Measurements from ENCODE around the gene CARD19. TPM values are rescaled to one million over a fixed set of nuclear protein-coding genes. Genes with fewer than 3 reads are reported as not detected.

Gene CARD19, protein sequence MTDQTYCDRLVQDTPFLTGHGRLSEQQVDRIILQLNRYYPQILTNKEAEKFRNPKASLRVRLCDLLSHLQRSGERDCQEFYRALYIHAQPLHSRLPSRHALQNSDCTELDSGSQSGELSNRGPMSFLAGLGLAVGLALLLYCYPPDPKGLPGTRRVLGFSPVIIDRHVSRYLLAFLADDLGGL
- total RNA-seq (2022) (10.6 and 11.4 TPM in 2 replicates), Bru-seq, nascent RNA (percentile 48 among the genes with signal in this experiment), BruChase-seq, experiment 1, labeled RNA remaining after a 2-hour chase (percentile 49 among the genes with signal in this experiment), BruChase-seq, experiment 2, labeled RNA remaining after a 6-hour chase (percentile 47 among the genes with signal in this experiment)
- long read RNA-seq, transcript CARD19-201 (6 exons, 855 nt): major isoform, 8 of 25 reads
- long read RNA-seq, transcript CARD19-207 (6 exons, 759 nt): minor isoform, 6 of 25 reads
- long read RNA-seq, partial matches to known transcripts: 0 of 25 reads
- long read RNA-seq, other reads (novel, unspliced or antisense): 8 of 25 reads

DNA sequence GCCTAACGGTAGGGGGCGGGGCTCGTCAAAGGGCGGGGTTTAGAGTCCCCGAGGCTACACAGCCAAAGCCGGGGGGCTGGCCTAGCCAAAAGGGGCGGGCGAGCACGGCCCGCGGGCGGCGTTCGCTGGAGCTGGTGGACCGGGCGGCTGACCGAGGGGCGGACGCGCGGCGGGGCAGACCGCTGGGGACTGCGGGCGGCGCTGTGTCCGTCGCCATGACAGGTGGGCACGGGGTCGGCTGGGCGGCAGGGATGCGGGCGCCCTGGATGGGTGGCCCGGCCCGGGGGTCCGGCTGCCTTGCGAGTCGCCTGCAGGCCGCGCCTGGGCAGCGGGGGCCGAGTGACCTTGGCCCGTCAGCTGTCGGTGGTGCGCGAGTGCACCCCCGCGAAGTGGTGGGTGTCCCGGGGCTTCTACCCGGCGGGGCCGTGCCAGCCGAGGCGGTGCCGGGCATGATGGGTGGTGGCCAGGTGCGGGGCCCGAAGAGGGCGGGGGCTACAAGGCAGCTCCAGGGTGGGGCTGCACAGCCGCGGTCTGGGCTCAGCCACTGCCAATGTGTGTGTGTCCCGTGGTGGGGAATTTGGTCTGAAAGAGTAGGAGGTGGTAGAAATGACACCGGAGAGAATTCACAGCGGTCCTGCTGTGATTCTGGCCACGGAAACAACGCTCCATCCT, at the start of gene CARD19:
Gene CARD19 (plus strand): TSS at position 87 of the 672 bp plus-strand sequence. CDS start 129 bp downstream, at position 216.
- DNase-seq: no peak
- Histone ChIP-seq H3K27me3 (replicated peaks; ENCODE audit: control insufficient read depth, insufficient read depth, low read length) (no peaks in the 10 kb centered on the region), H3K4me1 (peaks cover 7% of the 10 kb centered on the region; the same call in 1 of the 2 replicates), H3K36me3 (ENCODE audit: control insufficient read depth, insufficient read depth, low read length) (no peaks in the 10 kb centered on the region), H3K9me3 (no peaks in the 10 kb centered on the region), H3K4me3 (ENCODE audit: low read depth, low read length) (peak within 1 kb of the TSS; percentile 69)
- ChIA-PET CTCF (no interaction called here), POLR2A (no interaction called here)
- TF ChIP-seq CTCF (IDR thresholded peaks at IDR 0.05; ENCODE audit: insufficient read depth in 1 of 2, low read depth in 1 of 2, low read length in 1 of 2, severe bottlenecking in 1 of 2, unreplicated experiment in 1 of 2): no peak
- Mint-ChIP-seq H3K4me1 (ENCODE audit: low read depth, unreplicated experiment) (no peaks in the 10 kb centered on the region), H3K36me3 (ENCODE audit: insufficient read depth, unreplicated experiment) (no peaks in the 10 kb centered on the region), H3K4me3 (ENCODE audit: unreplicated experiment) (peak within 1 kb of the TSS; percentile 75), H3K27me3 (ENCODE audit: insufficient read depth, unreplicated experiment) (no peaks in the 10 kb centered on the region), H3K9me3 (ENCODE audit: unreplicated experiment) (no peaks in the 10 kb centered on the region), H3K27ac (ENCODE audit: unreplicated experiment) (peak within 1 kb of the TSS; percentile 63)
- TSS peak; percentile 28 for BruUV-seq (replicated peaks)
- intact Hi-C loops (cut with micrococcal nuclease; ENCODE audit: unreplicated experiment): loop anchor here (5.0 kb wide), 1 partner anchor 39 kb away; the partner anchor contains the start of gene SUSD3

DNA sequence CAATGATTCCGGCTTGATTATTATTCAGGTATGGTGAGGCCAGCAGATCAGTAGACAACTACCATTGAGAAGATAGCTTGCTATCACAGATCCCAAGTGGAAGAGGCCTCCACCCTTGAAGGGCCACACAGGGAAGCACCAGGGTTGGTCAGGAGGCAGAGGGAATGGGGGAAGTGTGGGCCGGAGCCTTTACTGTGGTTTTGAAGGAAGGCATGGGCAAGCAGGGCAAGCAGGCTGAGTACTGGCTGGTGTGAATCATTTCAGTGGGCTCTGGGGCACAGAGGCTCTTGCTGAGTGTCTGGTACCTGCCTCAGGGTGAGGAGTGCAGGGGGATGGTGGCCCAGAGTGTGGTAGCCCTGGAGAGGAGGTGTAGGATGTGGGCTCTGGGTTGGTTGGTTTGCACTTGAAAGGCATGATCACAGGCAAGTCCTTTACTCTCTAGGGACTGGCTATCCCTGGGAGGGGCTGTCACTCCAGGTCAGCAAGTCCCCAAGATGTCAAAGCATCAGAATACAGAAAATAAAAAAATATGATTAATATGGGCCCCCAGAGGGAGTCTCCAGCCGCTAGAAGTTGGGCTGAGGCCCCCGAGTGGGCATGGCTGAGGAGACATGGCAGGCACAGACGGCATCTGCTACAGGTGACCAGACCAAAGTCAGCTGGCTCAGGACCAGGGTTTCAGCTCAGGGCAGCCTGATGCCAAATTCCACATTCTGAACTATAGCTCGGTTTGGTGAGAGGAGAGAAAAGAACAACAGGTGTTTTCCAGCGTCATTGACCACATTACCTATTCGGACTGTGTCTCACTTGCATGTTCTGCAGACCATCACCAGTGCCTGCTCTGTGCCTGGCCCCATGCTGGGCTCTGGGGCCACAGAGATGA, 47.2 kb upstream of the CARD19 start:
- H3K9me3 ChIP-seq: no peaks in the 10 kb centered on the region
- DNase-seq: no peak
- no TSS peak for BruUV-seq (replicated peaks)
- no peaks in the 10 kb centered on the region for H3K4me1 ChIP-seq
- CTCF ChIA-PET: no interaction called here
- intact Hi-C loops (cut with micrococcal nuclease; ENCODE audit: unreplicated experiment): no loop called here
- peak overlapping the region; percentile 53 for H3K27ac Mint-ChIP-seq (ENCODE audit: unreplicated experiment)
- H3K9me3 Mint-ChIP-seq (ENCODE audit: unreplicated experiment): no peaks in the 10 kb centered on the region
- POLR2A ChIA-PET: no interaction called here
- no peak overlapping the region for H3K4me3 ChIP-seq (ENCODE audit: low read depth, low read length)
- TF ChIP-seq CTCF (IDR thresholded peaks at IDR 0.05; ENCODE audit: insufficient read depth in 1 of 2, low read depth in 1 of 2, low read length in 1 of 2, severe bottlenecking in 1 of 2, unreplicated experiment in 1 of 2): no peak
- H3K4me3 Mint-ChIP-seq (ENCODE audit: unreplicated experiment): no peak overlapping the region
- no peaks in the 10 kb centered on the region for H3K27me3 Mint-ChIP-seq (ENCODE audit: insufficient read depth, unreplicated experiment)
- H3K27me3 ChIP-seq (replicated peaks; ENCODE audit: control insufficient read depth, insufficient read depth, low read length): no peaks in the 10 kb centered on the region
- H3K36me3 Mint-ChIP-seq (ENCODE audit: insufficient read depth, unreplicated experiment): no peaks in the 10 kb centered on the region
- no peaks in the 10 kb centered on the region for H3K36me3 ChIP-seq (ENCODE audit: control insufficient read depth, insufficient read depth, low read length)
- H3K4me1 Mint-ChIP-seq (ENCODE audit: low read depth, unreplicated experiment): no peaks in the 10 kb centered on the region

GRCh38 chr9:93049491-93049890, 46.5 kb upstream of the CARD19 start:
- Mint-ChIP-seq H3K27ac (ENCODE audit: unreplicated experiment) (peak overlapping the region; percentile 53), H3K4me1 (ENCODE audit: low read depth, unreplicated experiment) (no peaks in the 10 kb centered on the region), H3K36me3 (ENCODE audit: insufficient read depth, unreplicated experiment) (no peaks in the 10 kb centered on the region), H3K9me3 (ENCODE audit: unreplicated experiment) (no peaks in the 10 kb centered on the region), H3K27me3 (ENCODE audit: insufficient read depth, unreplicated experiment) (no peaks in the 10 kb centered on the region), H3K4me3 (ENCODE audit: unreplicated experiment) (no peak overlapping the region)
- no peaks in the 10 kb centered on the region for H3K4me1 ChIP-seq
- no peak for TF ChIP-seq CTCF (IDR thresholded peaks at IDR 0.05; ENCODE audit: insufficient read depth in 1 of 2, low read depth in 1 of 2, low read length in 1 of 2, severe bottlenecking in 1 of 2, unreplicated experiment in 1 of 2)
- H3K36me3 ChIP-seq (ENCODE audit: control insufficient read depth, insufficient read depth, low read length): no peaks in the 10 kb centered on the region
- ChIA-PET POLR2A (no interaction called here), CTCF (no interaction called here)
- H3K9me3 ChIP-seq: no peaks in the 10 kb centered on the region
- intact Hi-C loops (cut with micrococcal nuclease; ENCODE audit: unreplicated experiment): no loop called here
- no peak for DNase-seq
- no peak overlapping the region for H3K4me3 ChIP-seq (ENCODE audit: low read depth, low read length)
- BruUV-seq (replicated peaks): no TSS peak
- H3K27me3 ChIP-seq (replicated peaks; ENCODE audit: control insufficient read depth, insufficient read depth, low read length): no peaks in the 10 kb centered on the region
